Gastroesophageal sphincter (tissue), 4 donors: ENCODE measurements around the gene S1PR4. TPM values are rescaled to one million over a fixed set of nuclear protein-coding genes. Genes with fewer than 3 reads are reported as not detected.

Experiments
- ATAC-seq: fragments of 150-250 bp; one replicate; pipeline ENCODE4 v1.9.1; 2016; ENCODE audit warnings: mild to moderate bottlenecking, moderate library complexity
- H3K27ac ChIP-seq, 4 donors: fragments of 200-600 bp; sonication (generic) in 3 of 4; 1 replicate in 3 of 4; 2 replicates in 1 of 4; pipeline ENCODE4 v1.5.1; 2016 to 2019
- H3K27me3 ChIP-seq: fragments of 200-600 bp; sonication (generic); one replicate; pipeline ENCODE4 v1.5.1; 2019
- H3K36me3 ChIP-seq, 2 donors: fragments of 200-600 bp; sonication (generic); one replicate each; pipeline ENCODE4 v1.5.1; 2019; ENCODE audit warnings: control low read depth in 1 of 2
- H3K4me1 ChIP-seq, 3 donors: fragments of 200-600 bp; sonication (generic); 1 replicate in 2 of 3; 2 replicates in 1 of 3; pipeline ENCODE4 v1.5.1; 2016 to 2019; ENCODE audit warnings: control low read depth in 2 of 3
- H3K4me3 ChIP-seq, 2 donors: fragments of 200-600 bp; sonication (generic); one replicate each; pipeline ENCODE4 v1.5.1; 2019; ENCODE audit warnings: mild to moderate bottlenecking in 1 of 2, moderate library complexity in 1 of 2
- H3K9me3 ChIP-seq, 3 donors: fragments of 200-600 bp; sonication (generic); one replicate each; pipeline ENCODE4 v1.5.1; 2017 to 2019; ENCODE audit warnings: control low read depth in 2 of 3
- CTCF ChIP-seq, 4 experiments: fragments of 200-600 bp in 2 of 4; fragments of 450-650 bp in 2 of 4; sonication (generic) in 1 of 4; IDR thresholded peaks; one replicate each; pipeline ENCODE4 v1.5.1; 2017 to 2019; ENCODE audit warnings: antibody characterized with exemption in 4 of 4, mild to moderate bottlenecking in 2 of 4, moderate library complexity in 2 of 4
- EP300 ChIP-seq: sonication (generic); formaldehyde crosslinking; IDR thresholded peaks from one replicate; pipeline ENCODE4 v1.6.1; 2017; ENCODE audit warnings: antibody characterized with exemption, mild to moderate bottlenecking
- POLR2A ChIP-seq, 2 donors: fragments of 450-650 bp; IDR thresholded peaks; one replicate each; pipeline ENCODE4 v1.6.1; 2017; ENCODE audit warnings: antibody characterized with exemption in 2 of 2, mild to moderate bottlenecking in 2 of 2, moderate library complexity in 1 of 2
- POLR2AphosphoS5 ChIP-seq: sonication (generic); formaldehyde crosslinking; IDR thresholded peaks from one replicate; pipeline ENCODE4 v1.6.1; 2017; ENCODE audit warnings: antibody characterized with exemption
- WGBS, 2 donors: methylation state at CpG; one replicate each; pipeline ENCODE4 v1.1.5; 2018; ENCODE audit warnings: low coverage in 1 of 2; 5-methylcytosine and 5-hydroxymethylcytosine counted together
- total RNA-seq, 4 donors: library from RNA; depleted of rRNA; stranded (reverse); fragments of >200 nt; gene quantifications; one replicate each; pipeline ENCODE4 v1.1.0, GENCODE V29; 2016

The S1PR4 gene
- total RNA-seq, 4 donors from 2014 or later, result 0.20 to 1.9 (median 1.1) TPM

GRCh38 chr19:3159565-3159964 lies 19.0 kb upstream of the S1PR4 start:
- 44 to 58% methylated on average over 2 to 4 of the region's 8 CpGs for WGBS, 2 donors
- TF ChIP-seq POLR2A (IDR thresholded peaks at IDR 0.05) (no peak), CTCF (IDR thresholded peaks at IDR 0.05) (no peak), POLR2AphosphoS5 (no peak), EP300 (no peak)
- peaks cover 0 to 9% (median 0%) of the 10 kb centered on the region in 3 donors for H3K4me1 ChIP-seq
- H3K36me3 ChIP-seq, result no peaks in the 10 kb centered on the region
- H3K9me3 ChIP-seq, result no peaks in the 10 kb centered on the region
- H3K27ac ChIP-seq, result no peak overlapping the region
- H3K27me3 ChIP-seq, result peaks cover 25% of the 10 kb centered on the region
- no peak for ATAC-seq
- no peak overlapping the region for H3K4me3 ChIP-seq

- H3K36me3 ChIP-seq, result no peaks in the 10 kb centered on the region
- peaks cover 0 to 9% (median 0%) of the 10 kb centered on the region in 3 donors for H3K4me1 ChIP-seq
- H3K27ac ChIP-seq, result no peak overlapping the region
- no peak for ATAC-seq
- no peaks in the 10 kb centered on the region for H3K9me3 ChIP-seq
- H3K4me3 ChIP-seq, result no peak overlapping the region
- 64 to 81% methylated on average over 2 to 3 of the region's 3 CpGs for WGBS, 2 donors
- TF ChIP-seq CTCF (IDR thresholded peaks at IDR 0.05), result no peak
- TF ChIP-seq EP300, result no peak
- no peak for TF ChIP-seq POLR2AphosphoS5
- TF ChIP-seq POLR2A (IDR thresholded peaks at IDR 0.05), result no peak
- H3K27me3 ChIP-seq, result peaks cover 25% of the 10 kb centered on the region
These were observed 18.4 kb upstream of the S1PR4 start for GRCh38 chr19:3160219-3160618.

- Histone ChIP-seq H3K27ac (no peak overlapping the region), H3K9me3 (no peaks in the 10 kb centered on the region), H3K4me1 (peaks cover 0 to 9% (median 0%) of the 10 kb centered on the region in 3 donors), H3K27me3 (peaks cover 25% of the 10 kb centered on the region), H3K4me3 (no peak overlapping the region), H3K36me3 (no peaks in the 10 kb centered on the region)
- no peak for TF ChIP-seq POLR2AphosphoS5
- no peak for TF ChIP-seq EP300
- no peak for TF ChIP-seq CTCF (IDR thresholded peaks at IDR 0.05)
- TF ChIP-seq POLR2A (IDR thresholded peaks at IDR 0.05), result no peak
- no peak for ATAC-seq
- 87 to 92% methylated on average over 3 to 4 of the region's 4 CpGs for whole genome bisulfite sequencing, 2 donors
These were observed 17.1 kb upstream of the S1PR4 start for GRCh38 chr19:3161453-3161852.

GRCh38 chr19:3162418-3163229 lies 15.9 kb upstream of the S1PR4 start:
- Histone ChIP-seq H3K36me3 (no peaks in the 10 kb centered on the region), H3K4me3 (no peak overlapping the region), H3K9me3 (no peaks in the 10 kb centered on the region), H3K27ac (no peak overlapping the region), H3K4me1 (peaks cover 0 to 9% (median 0%) of the 10 kb centered on the region in 3 donors), H3K27me3 (peaks cover 15% of the 10 kb centered on the region)
- no peak for ATAC-seq
- 47% methylated on average over 6 of the region's 38 CpGs; no CpG with 5 or more reads in 1 of the 2 donors for WGBS, 2 donors
- TF ChIP-seq EP300 (no peak), CTCF (IDR thresholded peaks at IDR 0.05) (no peak), POLR2A (IDR thresholded peaks at IDR 0.05) (no peak), POLR2AphosphoS5 (no peak)
